Astrocyte of the spinal cord (primary cell): ENCODE results near the gene SND1.

ENCODE experiments used
- DNase-seq: peaks from one replicate; pipeline ENCODE4 v3.0.0; 2011; ENCODE audit warnings: low read depth, low spot score
- H3K4me3 ChIP-seq: 2 replicates; pipeline ENCODE4 v1.5.1; 2011; ENCODE audit warnings: low read depth, mild to moderate bottlenecking, low read length, moderate library complexity
- in situ Hi-C: cut with HindIII; loops from 2 replicates; pipeline ENCODE4 v1.10.0; 2017; ENCODE audit warnings: low sequenced_read_pairs
- TF ChIP-seq, protein P1 (sequence below): IDR thresholded peaks from 2 replicates; pipeline ENCODE4 v1.5.1; 2012; ENCODE audit warnings: low read depth, mild to moderate bottlenecking, low read length, inconsistent platforms

Gene SND1

DNA sequence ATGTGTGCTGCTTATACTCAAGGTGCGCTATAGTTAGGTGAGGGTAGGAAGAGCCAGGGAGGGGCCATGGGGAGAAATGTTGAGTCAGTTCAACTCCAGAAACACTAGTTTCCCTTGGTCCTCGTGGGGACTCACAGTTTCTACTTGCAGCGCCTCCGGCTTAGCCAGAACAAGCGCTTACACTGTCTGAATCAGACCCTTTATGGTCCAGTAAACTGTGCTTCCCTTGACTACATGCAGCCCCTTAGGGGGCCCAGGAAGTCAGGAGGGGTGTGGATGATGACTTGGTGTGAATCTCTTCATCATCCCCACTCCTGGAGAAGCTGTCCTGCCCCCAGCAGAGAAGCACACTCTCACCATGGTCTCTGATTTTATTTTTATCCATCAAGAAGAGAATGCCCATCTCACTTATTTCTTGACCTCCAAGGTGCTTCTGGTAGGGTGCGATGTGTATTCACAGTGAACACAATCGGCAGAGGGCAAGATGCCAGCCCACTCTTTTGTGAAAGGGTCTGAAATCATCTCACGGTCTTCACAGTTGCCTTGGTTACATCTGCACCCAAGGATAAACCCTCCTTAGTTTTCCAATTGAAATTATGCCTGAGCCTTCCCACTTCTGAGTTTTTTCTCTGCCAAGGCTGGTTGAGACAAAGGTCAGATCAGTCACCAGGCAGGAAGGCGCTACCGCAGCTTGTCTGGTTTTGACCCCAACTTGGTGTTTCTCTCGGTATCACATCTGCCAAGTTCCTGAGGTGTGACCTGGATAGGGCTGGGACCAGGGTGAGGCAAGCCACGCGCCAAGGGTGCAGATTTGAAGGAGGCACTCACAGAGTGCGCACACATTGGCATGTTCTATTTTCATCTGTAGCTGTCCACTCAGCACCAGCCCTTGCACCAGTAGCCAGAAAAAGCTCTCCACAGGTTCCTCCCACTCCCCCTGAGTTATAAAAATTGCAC, 441.9 kb downstream of the SND1 start:
- peak; percentile 36 for DNase-seq
- in situ Hi-C loops, result no loop called here
- no peak overlapping the region for H3K4me3 ChIP-seq
- TF ChIP-seq, protein P1, sequence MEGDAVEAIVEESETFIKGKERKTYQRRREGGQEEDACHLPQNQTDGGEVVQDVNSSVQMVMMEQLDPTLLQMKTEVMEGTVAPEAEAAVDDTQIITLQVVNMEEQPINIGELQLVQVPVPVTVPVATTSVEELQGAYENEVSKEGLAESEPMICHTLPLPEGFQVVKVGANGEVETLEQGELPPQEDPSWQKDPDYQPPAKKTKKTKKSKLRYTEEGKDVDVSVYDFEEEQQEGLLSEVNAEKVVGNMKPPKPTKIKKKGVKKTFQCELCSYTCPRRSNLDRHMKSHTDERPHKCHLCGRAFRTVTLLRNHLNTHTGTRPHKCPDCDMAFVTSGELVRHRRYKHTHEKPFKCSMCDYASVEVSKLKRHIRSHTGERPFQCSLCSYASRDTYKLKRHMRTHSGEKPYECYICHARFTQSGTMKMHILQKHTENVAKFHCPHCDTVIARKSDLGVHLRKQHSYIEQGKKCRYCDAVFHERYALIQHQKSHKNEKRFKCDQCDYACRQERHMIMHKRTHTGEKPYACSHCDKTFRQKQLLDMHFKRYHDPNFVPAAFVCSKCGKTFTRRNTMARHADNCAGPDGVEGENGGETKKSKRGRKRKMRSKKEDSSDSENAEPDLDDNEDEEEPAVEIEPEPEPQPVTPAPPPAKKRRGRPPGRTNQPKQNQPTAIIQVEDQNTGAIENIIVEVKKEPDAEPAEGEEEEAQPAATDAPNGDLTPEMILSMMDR, result no peak

DNA sequence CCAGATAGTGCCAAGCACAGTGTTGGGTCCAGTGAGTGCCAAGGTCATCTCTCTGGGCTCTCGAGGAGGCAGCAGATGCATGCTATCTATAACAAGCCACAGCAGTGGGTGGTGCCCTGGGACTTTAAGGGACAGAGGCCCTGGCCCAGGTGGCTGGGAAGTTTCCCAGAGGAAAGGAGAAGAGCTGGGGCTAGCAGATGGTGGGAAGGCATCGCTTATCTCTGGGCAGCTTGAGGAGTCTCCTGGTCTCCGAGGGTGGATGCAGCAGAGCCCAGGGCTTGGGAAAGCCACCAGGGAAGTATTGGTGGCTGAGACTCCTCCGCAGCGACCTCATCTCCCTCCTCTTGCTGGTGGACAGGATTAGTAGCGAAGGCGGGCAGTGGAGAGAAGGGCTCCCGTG, 442.7 kb downstream of the SND1 start:
- DNase-seq, result no peak
- TF ChIP-seq, protein P1, result no peak
- no peak overlapping the region for H3K4me3 ChIP-seq
- in situ Hi-C loops, result no loop called here

DNA sequence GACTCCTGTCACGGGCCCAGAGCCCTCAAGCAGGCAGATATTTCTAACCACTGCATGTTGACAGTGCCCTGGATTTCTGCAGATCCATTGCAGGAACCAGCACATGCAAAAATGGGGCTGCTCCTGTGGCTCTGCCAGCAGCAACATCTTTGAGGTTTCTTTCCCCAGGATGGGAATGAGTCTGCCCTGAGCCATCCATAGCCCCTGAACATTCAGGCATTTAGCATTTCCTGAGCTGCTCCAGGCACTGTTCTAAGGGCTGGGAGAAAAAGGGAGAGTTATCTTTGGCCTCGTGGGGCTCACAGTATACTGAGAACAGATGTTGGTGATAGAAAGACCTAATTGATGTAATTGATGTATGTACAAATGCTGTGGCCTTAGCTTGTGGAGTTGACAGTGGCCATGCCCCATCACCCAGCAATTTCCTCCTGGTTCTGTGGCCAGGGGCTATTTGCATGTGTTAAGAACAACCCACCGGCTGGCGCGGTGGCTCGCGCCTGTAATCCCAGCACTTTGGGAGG, 445.3 kb downstream of the SND1 start:
- TF ChIP-seq, protein P1, result no peak
- DNase-seq, result peak; percentile 18
- H3K4me3 ChIP-seq, result no peak overlapping the region
- in situ Hi-C loops, result no loop called here

DNA sequence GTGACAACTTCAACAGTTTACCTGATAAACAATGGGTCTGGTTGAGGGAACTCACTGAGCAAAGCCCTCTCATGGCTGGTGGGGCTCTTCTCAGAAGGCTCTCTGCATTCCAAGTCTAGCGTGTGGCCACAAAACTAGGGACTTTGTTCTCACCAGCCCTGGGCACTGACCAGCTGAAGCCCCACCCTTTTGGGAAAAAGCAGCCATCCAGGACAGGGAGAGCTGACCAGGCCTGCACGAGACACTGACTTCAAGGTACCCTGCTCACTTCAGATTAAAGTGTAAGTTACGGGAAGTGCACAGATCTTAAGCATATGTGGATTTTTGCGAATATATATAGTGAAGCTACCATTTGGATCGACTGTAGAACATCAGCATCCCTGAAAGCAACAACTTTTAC, 446.6 kb downstream of the SND1 start:
- no peak overlapping the region for H3K4me3 ChIP-seq
- TF ChIP-seq, protein P1, result no peak
- no peak for DNase-seq
- in situ Hi-C loops, result no loop called here

DNA sequence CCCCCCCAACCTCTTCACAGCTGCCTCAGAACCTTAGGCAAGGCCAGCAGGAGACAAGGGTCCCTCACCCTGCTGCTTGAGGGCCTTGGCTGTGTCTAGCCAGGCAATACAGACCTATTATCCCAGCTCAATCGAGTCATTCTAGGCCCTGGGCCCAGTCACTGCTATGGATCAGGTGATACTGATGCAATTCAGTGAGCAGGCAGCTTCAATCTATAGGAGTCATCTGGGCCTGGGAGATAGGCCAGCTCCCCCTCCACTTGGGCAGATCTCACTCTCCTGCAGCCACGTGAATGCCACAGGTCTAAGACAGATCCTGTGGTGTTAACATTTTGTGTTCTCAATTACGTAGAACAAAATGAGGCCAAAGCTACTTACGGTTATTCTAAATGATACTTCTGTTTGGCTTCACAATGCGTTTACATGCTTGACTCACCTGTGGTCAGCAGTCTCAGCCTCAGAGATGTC, 447.2 kb downstream of the SND1 start:
- DNase-seq, result peak; percentile 78
- in situ Hi-C loops, result no loop called here
- no peak overlapping the region for H3K4me3 ChIP-seq
- TF ChIP-seq, protein P1, result no peak

DNA sequence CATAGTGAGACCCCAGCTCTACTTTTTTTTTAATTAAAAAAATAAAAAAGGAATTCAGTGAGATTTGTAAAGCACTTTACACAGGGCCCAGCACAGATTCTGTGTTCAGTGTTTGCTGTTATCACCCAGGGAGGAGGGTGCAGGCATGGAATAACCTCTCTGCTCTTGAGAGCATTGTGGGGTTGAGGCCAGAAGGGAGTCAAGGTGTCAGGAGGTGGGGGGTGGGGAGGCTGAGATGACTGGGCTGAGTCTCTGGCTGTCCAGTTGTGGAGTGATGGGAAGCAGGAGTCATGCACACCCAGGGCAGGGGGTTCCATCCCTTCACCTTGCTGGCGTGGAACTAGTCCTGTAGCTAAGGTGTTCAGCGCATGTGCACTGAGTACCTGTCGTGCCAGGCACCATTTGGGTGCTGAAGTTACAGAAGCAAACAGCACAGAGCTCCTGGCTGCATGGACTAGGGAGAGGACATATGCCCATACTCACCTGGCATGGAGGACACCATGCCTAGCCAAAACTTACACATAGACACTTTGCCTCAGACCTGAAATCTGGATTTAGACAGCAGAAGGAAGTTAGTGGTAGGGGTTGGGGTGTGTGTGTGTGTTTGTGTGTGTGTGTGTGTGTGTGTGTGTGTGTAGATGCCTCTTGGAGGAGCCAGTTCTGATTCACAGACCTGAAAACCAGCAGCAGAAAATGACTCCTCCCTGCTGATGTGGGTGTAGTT, 448.4 kb downstream of the SND1 start:
- DNase-seq, result no peak
- TF ChIP-seq, protein P1, result no peak
- in situ Hi-C loops, result no loop called here
- H3K4me3 ChIP-seq, result no peak overlapping the region
